ENCODE results near the gene ARHGAP8.

- TF ChIP-seq CTCF (IDR thresholded peaks at IDR 0.05; ENCODE audit: low read depth, low read length) (no peak), POLR2A (IDR thresholded peaks at IDR 0.05; ENCODE audit: extremely low read depth, insufficient read length) (no peak)
These were observed 31.2 kb upstream of the ARHGAP8 start for GRCh38 chr22:44721213-44721612.
